Prostate gland (tissue), 2 donors: ENCODE data around the gene ZCCHC2.

Source experiments
- CTCF ChIP-seq, 4 experiments: fragments of 200-600 bp in 2 of 4; fragments of 450-650 bp in 2 of 4; sonication (generic) in 2 of 4; IDR thresholded peaks; 1 replicate in 3 of 4; 2 replicates in 1 of 4; pipeline ENCODE4 v1.5.1; 2016 to 2019; ENCODE audit warnings: antibody characterized with exemption in 4 of 4, mild to moderate bottlenecking in 2 of 4, moderate library complexity in 2 of 4
- POLR2A ChIP-seq: fragments of 450-650 bp; IDR thresholded peaks from one replicate; pipeline ENCODE4 v1.6.1; 2016; ENCODE audit warnings: antibody characterized with exemption, mild to moderate bottlenecking
- POLR2AphosphoS5 ChIP-seq: sonication (generic); formaldehyde crosslinking; IDR thresholded peaks from one replicate; pipeline ENCODE4 v1.6.1; 2017; ENCODE audit warnings: antibody characterized with exemption

- TF ChIP-seq POLR2A, result no peak
- TF ChIP-seq CTCF (IDR thresholded peaks at IDR 0.05), result no peak
- no peak for TF ChIP-seq POLR2AphosphoS5
These were observed 10.3 kb upstream of the ZCCHC2 start for GRCh38 chr18:62512532-62512931.
